Osteoblast (primary cell): ENCODE results near the gene BCAT1. TPM values are rescaled to one million over a fixed set of nuclear protein-coding genes. Genes with fewer than 3 reads are reported as not detected.

Source experiments
- DNase-seq: peaks from one replicate; pipeline ENCODE4 v3.0.0; 2011; ENCODE audit warnings: low spot score, mixed read lengths; ENCODE audit not compliant: insufficient read length; ENCODE audit errors: missing footprints
- H2AFZ ChIP-seq: 2 replicates; pipeline ENCODE4 v1.6.0; 2011; ENCODE audit warnings: mild to moderate bottlenecking, low read length
- H3K27ac ChIP-seq: 2 replicates; pipeline ENCODE4 v1.5.1; 2011; ENCODE audit warnings: mild to moderate bottlenecking, low read depth, low read length, moderate library complexity
- H3K27me3 ChIP-seq: 2 replicates; pipeline ENCODE4 v1.6.0; 2012; ENCODE audit warnings: mild to moderate bottlenecking, control low read depth, inconsistent platforms, low read length, moderate library complexity; ENCODE audit not compliant: insufficient read depth
- H3K36me3 ChIP-seq: 2 replicates; pipeline ENCODE4 v1.5.1; 2011; ENCODE audit warnings: mild to moderate bottlenecking, low read length, control low read depth, moderate library complexity; ENCODE audit not compliant: insufficient read depth
- H3K4me1 ChIP-seq: 2 replicates; pipeline ENCODE4 v1.5.1; 2011; ENCODE audit warnings: mild to moderate bottlenecking, low read length, control low read depth, moderate library complexity; ENCODE audit not compliant: insufficient read depth
- H3K4me2 ChIP-seq: 2 replicates; pipeline ENCODE4 v1.6.0; 2011; ENCODE audit warnings: mild to moderate bottlenecking, low read length; ENCODE audit not compliant: insufficient read depth
- H3K4me3 ChIP-seq: fragments of 200-600 bp; sonication (generic); 3 replicates; pipeline ENCODE4 v1.5.1; 2012; ENCODE audit warnings: mild to moderate bottlenecking, low read length, inconsistent platforms; ENCODE audit not compliant: insufficient read depth
- H3K79me2 ChIP-seq: 2 replicates; pipeline ENCODE4 v1.6.0; 2012; ENCODE audit warnings: mild to moderate bottlenecking, low read length, control low read depth, inconsistent platforms; ENCODE audit not compliant: insufficient read depth
- H3K9me3 ChIP-seq: 2 replicates; pipeline ENCODE4 v1.5.1; 2011; ENCODE audit warnings: low read depth, low read length, control low read depth
- H4K20me1 ChIP-seq: 2 replicates; pipeline ENCODE4 v1.6.0; 2012; ENCODE audit warnings: mild to moderate bottlenecking, low read length, control low read depth; ENCODE audit not compliant: insufficient read depth
- total RNA-seq: library from RNA; depleted of rRNA; stranded (reverse); fragments of >200 nt; gene quantifications from 2 replicates; pipeline ENCODE4 v1.2.3, GENCODE V29; 2012
- TF ChIP-seq, protein P1 (sequence below): IDR thresholded peaks from 2 replicates; pipeline ENCODE4 v1.5.1; 2011; ENCODE audit warnings: mild to moderate bottlenecking, low read depth, low read length, moderate library complexity; ENCODE audit errors: extremely low read depth

The BCAT1 gene
- total RNA-seq, 1 donor: 273 TPM

DNA sequence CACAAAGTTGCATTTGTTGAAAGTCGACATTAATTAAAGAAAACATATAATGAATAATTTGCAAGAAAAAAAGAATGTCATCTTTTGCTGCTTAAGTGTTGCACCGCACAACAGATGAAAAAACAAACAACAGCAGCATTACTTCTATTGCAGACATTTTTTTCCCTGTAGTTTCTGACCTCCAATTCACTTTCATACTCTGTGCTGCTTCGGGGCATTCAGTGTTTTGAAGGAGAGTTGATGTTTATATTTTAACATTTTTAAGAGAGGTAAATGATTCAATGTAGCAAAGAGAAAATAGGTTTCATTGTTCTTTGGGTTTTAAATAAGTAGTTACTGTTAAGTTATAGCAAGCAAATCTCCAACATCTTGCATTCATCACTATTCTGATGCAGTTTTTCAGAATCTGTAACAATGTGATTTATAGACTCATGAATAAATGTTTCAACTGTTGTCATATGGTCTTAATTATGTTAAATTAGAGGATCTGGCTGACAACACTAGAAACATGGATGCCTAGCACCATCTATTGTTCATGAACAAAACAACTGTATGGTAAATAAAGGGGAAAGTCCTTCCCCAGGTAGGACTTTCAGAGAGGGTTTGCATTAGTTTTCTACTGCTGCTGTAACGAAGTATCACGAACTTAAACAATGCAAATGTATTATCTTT is 168.1 kb downstream of the BCAT1 start:
- Histone ChIP-seq H2AFZ (no peak overlapping the region), H3K27me3 (peaks cover 12% of the 10 kb centered on the region), H3K9me3 (no peaks in the 10 kb centered on the region), H3K4me3 (no peak overlapping the region), H4K20me1 (no peaks in the 10 kb centered on the region), H3K4me1 (no peaks in the 10 kb centered on the region), H3K27ac (no peak overlapping the region), H3K4me2 (no peak overlapping the region), H3K36me3 (no peaks in the 10 kb centered on the region), H3K79me2 (no peaks in the 10 kb centered on the region)
- peak; percentile 11 for DNase-seq
- TF ChIP-seq, protein P1, sequence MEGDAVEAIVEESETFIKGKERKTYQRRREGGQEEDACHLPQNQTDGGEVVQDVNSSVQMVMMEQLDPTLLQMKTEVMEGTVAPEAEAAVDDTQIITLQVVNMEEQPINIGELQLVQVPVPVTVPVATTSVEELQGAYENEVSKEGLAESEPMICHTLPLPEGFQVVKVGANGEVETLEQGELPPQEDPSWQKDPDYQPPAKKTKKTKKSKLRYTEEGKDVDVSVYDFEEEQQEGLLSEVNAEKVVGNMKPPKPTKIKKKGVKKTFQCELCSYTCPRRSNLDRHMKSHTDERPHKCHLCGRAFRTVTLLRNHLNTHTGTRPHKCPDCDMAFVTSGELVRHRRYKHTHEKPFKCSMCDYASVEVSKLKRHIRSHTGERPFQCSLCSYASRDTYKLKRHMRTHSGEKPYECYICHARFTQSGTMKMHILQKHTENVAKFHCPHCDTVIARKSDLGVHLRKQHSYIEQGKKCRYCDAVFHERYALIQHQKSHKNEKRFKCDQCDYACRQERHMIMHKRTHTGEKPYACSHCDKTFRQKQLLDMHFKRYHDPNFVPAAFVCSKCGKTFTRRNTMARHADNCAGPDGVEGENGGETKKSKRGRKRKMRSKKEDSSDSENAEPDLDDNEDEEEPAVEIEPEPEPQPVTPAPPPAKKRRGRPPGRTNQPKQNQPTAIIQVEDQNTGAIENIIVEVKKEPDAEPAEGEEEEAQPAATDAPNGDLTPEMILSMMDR: no peak

GRCh38 chr12:24778486-24779304 is 170.2 kb downstream of the BCAT1 start:
- Histone ChIP-seq H2AFZ (no peak overlapping the region), H3K27me3 (peaks cover 2% of the 10 kb centered on the region), H3K4me1 (no peaks in the 10 kb centered on the region), H3K79me2 (no peaks in the 10 kb centered on the region), H3K4me2 (no peak overlapping the region), H3K27ac (no peak overlapping the region), H3K36me3 (no peaks in the 10 kb centered on the region), H3K9me3 (no peaks in the 10 kb centered on the region), H3K4me3 (no peak overlapping the region), H4K20me1 (no peaks in the 10 kb centered on the region)
- DNase-seq: no peak
- TF ChIP-seq, protein P1: peak; percentile 55

DNA sequence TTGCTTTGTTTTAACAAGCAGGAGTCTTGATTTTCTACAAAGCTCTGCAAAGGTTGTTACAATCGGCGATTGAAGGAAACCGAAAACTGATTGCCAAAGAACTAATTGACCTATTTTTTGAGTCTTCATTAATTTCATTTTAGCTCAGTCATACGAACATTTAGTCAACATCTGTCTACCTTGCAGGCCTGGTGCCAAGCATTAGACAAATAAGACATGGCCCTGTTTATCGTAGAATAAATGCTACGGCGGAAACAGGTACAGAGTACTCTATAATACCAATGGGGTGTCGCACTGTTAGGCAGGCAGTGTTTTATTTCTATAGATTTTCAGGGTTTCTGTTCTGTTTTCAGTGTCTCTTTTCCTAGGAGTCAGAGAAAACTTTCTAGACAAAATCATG is 171.5 kb downstream of the BCAT1 start:
- Histone ChIP-seq H4K20me1 (no peaks in the 10 kb centered on the region), H3K4me3 (no peak overlapping the region), H2AFZ (no peak overlapping the region), H3K4me1 (no peaks in the 10 kb centered on the region), H3K9me3 (no peaks in the 10 kb centered on the region), H3K36me3 (no peaks in the 10 kb centered on the region), H3K27ac (no peak overlapping the region), H3K4me2 (no peak overlapping the region), H3K79me2 (no peaks in the 10 kb centered on the region), H3K27me3 (no peaks in the 10 kb centered on the region)
- no peak for DNase-seq
- TF ChIP-seq, protein P1: no peak

- H3K27me3 ChIP-seq: no peaks in the 10 kb centered on the region
- no peak overlapping the region for H3K4me2 ChIP-seq
- no peaks in the 10 kb centered on the region for H3K4me1 ChIP-seq
- DNase-seq: no peak
- no peaks in the 10 kb centered on the region for H3K36me3 ChIP-seq
- H3K79me2 ChIP-seq: no peaks in the 10 kb centered on the region
- TF ChIP-seq, protein P1: no peak
- H3K27ac ChIP-seq: no peak overlapping the region
- no peak overlapping the region for H3K4me3 ChIP-seq
- no peaks in the 10 kb centered on the region for H4K20me1 ChIP-seq
- H2AFZ ChIP-seq: no peak overlapping the region
- no peaks in the 10 kb centered on the region for H3K9me3 ChIP-seq
Observed at GRCh38 chr12:24776861-24777260, 172.0 kb downstream of the BCAT1 start.
